GM23248 (cell line): ENCODE data around the gene MAPK10. TPM values are rescaled to one million over a fixed set of nuclear protein-coding genes. Genes with fewer than 3 reads are reported as not detected.
A peak's percentile ranks its signal among the peaks of the same experiment; 100 is the strongest.

Source experiments
- DNase-seq: peaks from one replicate; pipeline ENCODE4 v3.0.0-alpha.2; 2015
- H2AFZ ChIP-seq: fragments of 200-600 bp; sonication (generic); 2 replicates; pipeline ENCODE4 v1.6.1; 2016; ENCODE audit warnings: antibody characterized with exemption
- H3F3A ChIP-seq: fragments of 200-600 bp; sonication (generic); 2 replicates; pipeline ENCODE4 v1.6.1; 2016; ENCODE audit warnings: mild to moderate bottlenecking, antibody characterized with exemption, mixed run types; ENCODE audit not compliant: insufficient read depth
- H3K27ac ChIP-seq: fragments of 200-600 bp; sonication (generic); 2 replicates; pipeline ENCODE4 v1.5.1; 2016; ENCODE audit warnings: mild to moderate bottlenecking
- H3K27me3 ChIP-seq: fragments of 200-600 bp; sonication (generic); replicated peaks from 2 replicates; pipeline ENCODE4 v1.6.1; 2016; ENCODE audit warnings: mild to moderate bottlenecking; ENCODE audit not compliant: insufficient read depth
- H3K36me3 ChIP-seq: fragments of 200-600 bp; sonication (generic); 2 replicates; pipeline ENCODE4 v1.6.1; 2016; ENCODE audit warnings: low read depth, mild to moderate bottlenecking
- H3K4me1 ChIP-seq: fragments of 200-600 bp; sonication (generic); 2 replicates; pipeline ENCODE4 v1.6.1; 2016; ENCODE audit warnings: mild to moderate bottlenecking; ENCODE audit not compliant: insufficient read depth
- H3K4me2 ChIP-seq: fragments of 200-600 bp; sonication (generic); one replicate; pipeline ENCODE4 v1.6.1; 2016; ENCODE audit warnings: mild to moderate bottlenecking; ENCODE audit not compliant: unreplicated experiment
- H3K4me3 ChIP-seq: fragments of 200-600 bp; sonication (generic); 2 replicates; pipeline ENCODE4 v1.5.1; 2016; ENCODE audit warnings: mild to moderate bottlenecking
- H3K79me2 ChIP-seq: fragments of 200-600 bp; sonication (generic); 2 replicates; pipeline ENCODE4 v1.6.1; 2016; ENCODE audit warnings: mild to moderate bottlenecking; ENCODE audit not compliant: insufficient read depth
- H3K9ac ChIP-seq: fragments of 200-600 bp; sonication (generic); 2 replicates; pipeline ENCODE4 v1.6.1; 2016; ENCODE audit warnings: mild to moderate bottlenecking
- H3K9me2 ChIP-seq: fragments of 200-600 bp; sonication (generic); 2 replicates; pipeline ENCODE4 v1.6.1; 2016; ENCODE audit warnings: mixed run types, mild to moderate bottlenecking, moderate library complexity; ENCODE audit not compliant: insufficient read depth
- H3K9me3 ChIP-seq: fragments of 200-600 bp; sonication (generic); one replicate; pipeline ENCODE4 v1.6.1; 2017; ENCODE audit warnings: low read depth
- H4K20me1 ChIP-seq: fragments of 200-600 bp; sonication (generic); 2 replicates; pipeline ENCODE4 v1.6.0; 2016; ENCODE audit not compliant: insufficient read depth
- EZH2 ChIP-seq: fragments of 200-600 bp; sonication (generic); IDR thresholded peaks from 2 replicates; pipeline ENCODE4 v1.6.1; 2018; ENCODE audit warnings: antibody characterized with exemption, mild to moderate bottlenecking; ENCODE audit not compliant: insufficient read depth, poor library complexity, severe bottlenecking
- EZH2phosphoT487 ChIP-seq: fragments of 200-600 bp; sonication (generic); IDR thresholded peaks from 2 replicates; pipeline ENCODE4 v1.6.1; 2018; ENCODE audit warnings: antibody characterized with exemption, moderate library complexity, mild to moderate bottlenecking, low read depth; ENCODE audit not compliant: insufficient read depth
- WGBS, 2 experiments: methylation state at CpG; one replicate each; pipeline ENCODE4 v1.1.6; 2015 to 2017; ENCODE audit warnings: low lambda C conversion rate in 2 of 2, low coverage in 1 of 2; ENCODE audit errors: missing lambda C conversion rate in 2 of 2; 5-methylcytosine and 5-hydroxymethylcytosine counted together
- in situ Hi-C: fragments of 300-500 bp; cut with MboI; formaldehyde crosslinking; loops from 2 replicates; pipeline ENCODE4 v1.15.0; 2020
- polyA plus RNA-seq: library from polyadenylated mRNA; unstranded; fragments of >200 nt; fragmentation: Nextera tagmentation; extraction: Ambion mirVana; gene quantifications from 2 replicates; pipeline ENCODE4 v1.2.1, GENCODE V29; 2016
- total RNA-seq: library from RNA; depleted of rRNA; stranded (reverse); fragments of >200 nt; shearing (Covaris generic); gene quantifications from 2 replicates; pipeline ENCODE4 v1.2.3, GENCODE V29; 2014

MAPK10 gene
- total and polyA plus RNA-seq, 2 experiments from 2014 or later = 0.73 to 1.3 TPM

- no peak overlapping the region for H3K27ac ChIP-seq
- no peak overlapping the region for H3K4me3 ChIP-seq
- in situ Hi-C loops = no loop called here
- peaks cover 9% of the 10 kb centered on the region; the same call in 1 of the 2 replicates for H3F3A ChIP-seq
- no peak overlapping the region for H3K9ac ChIP-seq
- no peaks in the 10 kb centered on the region for H4K20me1 ChIP-seq
- H3K4me1 ChIP-seq = peaks cover 14% of the 10 kb centered on the region
- no peak overlapping the region for H3K4me2 ChIP-seq
- H3K9me2 ChIP-seq = no peaks in the 10 kb centered on the region
- WGBS, 2 experiments = 94 to 96% methylated on average over 4 of the region's 4 CpGs
- TF ChIP-seq EZH2 = no peak
- no peak for TF ChIP-seq EZH2phosphoT487
- H3K36me3 ChIP-seq = no peaks in the 10 kb centered on the region
- no peak for DNase-seq
- H3K9me3 ChIP-seq = no peaks in the 10 kb centered on the region
- H3K79me2 ChIP-seq = no peaks in the 10 kb centered on the region
- no peaks in the 10 kb centered on the region for H3K27me3 ChIP-seq
- H2AFZ ChIP-seq = no peak overlapping the region
Observed at GRCh38 chr4:86132468-86132867, 227.4 kb downstream of the MAPK10 start.

GRCh38 chr4:86131456-86131855 is 228.4 kb downstream of the MAPK10 start:
- Histone ChIP-seq H3K27ac (no peak overlapping the region), H3K9me2 (no peaks in the 10 kb centered on the region), H3F3A (peaks cover 9% of the 10 kb centered on the region; the same call in 1 of the 2 replicates), H3K9me3 (no peaks in the 10 kb centered on the region), H3K9ac (no peak overlapping the region), H3K4me2 (peak overlapping the region; percentile 11), H3K4me3 (no peak overlapping the region), H3K27me3 (no peaks in the 10 kb centered on the region), H3K36me3 (no peaks in the 10 kb centered on the region), H4K20me1 (no peaks in the 10 kb centered on the region), H3K4me1 (peaks cover 14% of the 10 kb centered on the region), H3K79me2 (no peaks in the 10 kb centered on the region), H2AFZ (peak overlapping the region; percentile 28; the same call in 1 of the 2 replicates)
- 91 to 100% methylated on average over 2 of the region's 2 CpGs for WGBS, 2 experiments
- no peak for TF ChIP-seq EZH2phosphoT487
- no peak for TF ChIP-seq EZH2
- in situ Hi-C loops = no loop called here
- DNase-seq = no peak

GRCh38 chr4:86130160-86130933 is 229.5 kb downstream of the MAPK10 start:
- Histone ChIP-seq H3K9ac (no peak overlapping the region), H3F3A (peaks cover 9% of the 10 kb centered on the region; the same call in 1 of the 2 replicates), H3K79me2 (no peaks in the 10 kb centered on the region), H3K9me3 (no peaks in the 10 kb centered on the region), H3K27me3 (no peaks in the 10 kb centered on the region), H3K4me1 (peaks cover 14% of the 10 kb centered on the region), H3K4me2 (peak overlapping the region; percentile 11), H3K27ac (no peak overlapping the region), H2AFZ (0 out of 2 replicates have a peak overlapping the region, but pooled peaks have one; percentile 28), H4K20me1 (no peaks in the 10 kb centered on the region), H3K4me3 (no peak overlapping the region), H3K9me2 (no peaks in the 10 kb centered on the region), H3K36me3 (no peaks in the 10 kb centered on the region)
- in situ Hi-C loops = no loop called here
- WGBS, 2 experiments = 76 to 91% methylated on average over 2 of the region's 2 CpGs
- TF ChIP-seq EZH2phosphoT487 (no peak), EZH2 (no peak)
- no peak for DNase-seq

GRCh38 chr4:86129546-86129945 is 230.3 kb downstream of the MAPK10 start:
- no peak overlapping the region for H3K27ac ChIP-seq
- H3K9me2 ChIP-seq = no peaks in the 10 kb centered on the region
- H3K4me3 ChIP-seq = no peak overlapping the region
- TF ChIP-seq EZH2 (no peak), EZH2phosphoT487 (no peak)
- no peaks in the 10 kb centered on the region for H3K36me3 ChIP-seq
- no peak overlapping the region for H3K4me2 ChIP-seq
- WGBS, 2 experiments = 73 to 76% methylated on average over 2 of the region's 2 CpGs
- H2AFZ ChIP-seq = no peak overlapping the region
- no peak overlapping the region for H3K9ac ChIP-seq
- peaks cover 9% of the 10 kb centered on the region; the same call in 1 of the 2 replicates for H3F3A ChIP-seq
- peaks cover 14% of the 10 kb centered on the region for H3K4me1 ChIP-seq
- no peaks in the 10 kb centered on the region for H4K20me1 ChIP-seq
- H3K9me3 ChIP-seq = no peaks in the 10 kb centered on the region
- no peak for DNase-seq
- no peaks in the 10 kb centered on the region for H3K27me3 ChIP-seq
- in situ Hi-C loops = no loop called here
- no peaks in the 10 kb centered on the region for H3K79me2 ChIP-seq
